ENCODE data around the gene MFAP3L.

The MFAP3L gene

DNA sequence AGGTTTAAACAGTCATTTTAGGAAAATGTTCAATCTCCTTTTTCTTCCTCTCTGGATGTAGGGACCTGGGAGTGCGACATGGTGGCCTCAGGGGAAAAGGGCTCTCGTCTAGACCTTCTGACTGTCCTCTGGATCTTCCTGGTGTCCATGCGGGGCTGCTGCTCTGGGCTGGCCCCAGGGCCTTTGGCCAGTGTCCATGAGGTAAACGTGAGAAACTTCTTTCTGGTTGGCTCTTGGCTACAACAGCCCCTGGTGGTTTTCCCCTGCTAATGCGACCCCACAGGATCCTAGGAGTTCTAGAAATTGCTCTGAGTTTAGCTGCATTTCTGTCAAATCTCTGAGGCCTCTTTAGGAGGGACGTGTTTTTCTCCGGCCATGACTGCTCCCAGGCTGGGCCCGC is 85.7 kb downstream of the MFAP3L start:
- POLR2A ChIA-PET: no interaction called here

More for the DNA sequence above, 85.7 kb downstream of the MFAP3L start:
- CTCF ChIA-PET: no interaction called here
- DNase-seq (ENCODE audit: extremely low spot score): no peak
- TF ChIP-seq, protein P1, sequence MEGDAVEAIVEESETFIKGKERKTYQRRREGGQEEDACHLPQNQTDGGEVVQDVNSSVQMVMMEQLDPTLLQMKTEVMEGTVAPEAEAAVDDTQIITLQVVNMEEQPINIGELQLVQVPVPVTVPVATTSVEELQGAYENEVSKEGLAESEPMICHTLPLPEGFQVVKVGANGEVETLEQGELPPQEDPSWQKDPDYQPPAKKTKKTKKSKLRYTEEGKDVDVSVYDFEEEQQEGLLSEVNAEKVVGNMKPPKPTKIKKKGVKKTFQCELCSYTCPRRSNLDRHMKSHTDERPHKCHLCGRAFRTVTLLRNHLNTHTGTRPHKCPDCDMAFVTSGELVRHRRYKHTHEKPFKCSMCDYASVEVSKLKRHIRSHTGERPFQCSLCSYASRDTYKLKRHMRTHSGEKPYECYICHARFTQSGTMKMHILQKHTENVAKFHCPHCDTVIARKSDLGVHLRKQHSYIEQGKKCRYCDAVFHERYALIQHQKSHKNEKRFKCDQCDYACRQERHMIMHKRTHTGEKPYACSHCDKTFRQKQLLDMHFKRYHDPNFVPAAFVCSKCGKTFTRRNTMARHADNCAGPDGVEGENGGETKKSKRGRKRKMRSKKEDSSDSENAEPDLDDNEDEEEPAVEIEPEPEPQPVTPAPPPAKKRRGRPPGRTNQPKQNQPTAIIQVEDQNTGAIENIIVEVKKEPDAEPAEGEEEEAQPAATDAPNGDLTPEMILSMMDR (IDR thresholded peaks at IDR 0.05; ENCODE audit: control extremely low read depth, extremely low read depth, low read depth, missing control alignments): no peak
